HG03108 (cell line): ENCODE data around the gene OLFML2A.

Source experiments
- ATAC-seq: cut with Tn5 transposase; IDR thresholded peaks from one replicate; pipeline ENCODE4 v1.9.1; 2021; ENCODE audit warnings: moderate library complexity; ENCODE audit not compliant: unreplicated experiment

Gene OLFML2A

DNA sequence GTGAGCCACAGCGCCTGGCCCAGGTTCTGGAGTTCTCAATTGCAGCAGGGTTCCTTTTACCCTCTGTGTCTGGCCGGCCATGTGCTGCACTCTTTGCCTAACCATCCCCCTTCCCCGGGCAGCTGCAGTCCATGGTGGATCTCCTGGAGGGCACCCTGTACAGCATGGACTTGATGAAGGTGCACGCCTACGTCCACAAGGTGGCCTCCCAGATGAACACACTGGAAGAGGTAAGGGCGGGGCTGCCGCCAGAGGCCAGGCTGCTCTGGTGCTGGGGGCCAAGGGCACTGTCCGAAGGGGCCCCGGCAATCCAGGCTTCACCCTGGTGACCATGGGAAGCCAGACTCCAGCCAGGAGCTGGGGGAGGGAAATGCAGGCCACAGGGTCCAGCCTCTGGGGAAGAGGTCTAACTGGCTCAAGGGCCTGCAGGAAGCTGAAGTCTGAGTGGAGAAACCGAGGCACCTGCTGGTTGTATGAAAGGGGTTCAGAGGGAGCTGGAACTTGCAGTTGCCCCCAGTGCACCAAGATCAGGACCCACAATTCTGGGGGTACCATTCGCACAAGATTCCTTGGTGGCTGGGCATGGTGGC is 18.1 kb downstream of the OLFML2A start:
- ATAC-seq = no peak

GRCh38 chr9:124795881-124796431 is 19.0 kb downstream of the OLFML2A start:
- no peak for ATAC-seq

DNA sequence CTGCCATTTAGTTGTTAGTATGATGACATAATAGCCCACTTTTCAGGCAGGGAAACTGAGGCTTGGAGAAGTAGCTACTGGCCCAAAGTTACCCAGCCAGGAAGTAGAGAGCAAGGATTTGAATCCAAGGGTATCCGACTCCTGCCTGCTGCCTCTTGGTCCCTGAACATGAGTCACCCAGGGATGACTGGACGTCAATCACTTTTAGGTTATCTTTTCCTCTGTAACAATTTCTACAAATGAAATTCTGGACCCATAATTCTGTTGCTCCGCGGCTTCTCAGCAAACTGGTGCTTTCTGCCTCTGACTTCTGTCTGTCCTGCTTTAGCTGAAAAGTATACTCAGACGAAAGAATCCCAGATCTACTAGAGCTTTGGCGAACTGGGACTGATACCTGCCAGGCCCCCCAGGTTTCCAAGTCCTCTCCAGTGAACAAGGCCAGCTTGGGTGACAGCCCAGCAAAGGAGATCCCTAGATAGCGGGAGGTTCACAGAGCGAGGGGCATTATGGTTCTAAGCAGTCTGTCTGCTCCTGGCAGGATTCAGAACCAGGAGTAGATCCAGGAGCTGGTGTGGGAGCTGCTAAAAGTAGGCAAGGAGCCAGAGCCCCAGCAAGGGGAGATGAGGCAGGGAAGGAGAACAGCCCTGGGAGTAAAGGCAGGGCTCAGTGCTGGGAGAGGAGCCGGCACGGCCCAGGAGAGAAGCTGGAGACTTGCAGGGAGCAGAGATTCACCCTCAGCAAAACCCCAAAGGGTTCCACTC is 20.6 kb downstream of the OLFML2A start:
- ATAC-seq = no peak

DNA sequence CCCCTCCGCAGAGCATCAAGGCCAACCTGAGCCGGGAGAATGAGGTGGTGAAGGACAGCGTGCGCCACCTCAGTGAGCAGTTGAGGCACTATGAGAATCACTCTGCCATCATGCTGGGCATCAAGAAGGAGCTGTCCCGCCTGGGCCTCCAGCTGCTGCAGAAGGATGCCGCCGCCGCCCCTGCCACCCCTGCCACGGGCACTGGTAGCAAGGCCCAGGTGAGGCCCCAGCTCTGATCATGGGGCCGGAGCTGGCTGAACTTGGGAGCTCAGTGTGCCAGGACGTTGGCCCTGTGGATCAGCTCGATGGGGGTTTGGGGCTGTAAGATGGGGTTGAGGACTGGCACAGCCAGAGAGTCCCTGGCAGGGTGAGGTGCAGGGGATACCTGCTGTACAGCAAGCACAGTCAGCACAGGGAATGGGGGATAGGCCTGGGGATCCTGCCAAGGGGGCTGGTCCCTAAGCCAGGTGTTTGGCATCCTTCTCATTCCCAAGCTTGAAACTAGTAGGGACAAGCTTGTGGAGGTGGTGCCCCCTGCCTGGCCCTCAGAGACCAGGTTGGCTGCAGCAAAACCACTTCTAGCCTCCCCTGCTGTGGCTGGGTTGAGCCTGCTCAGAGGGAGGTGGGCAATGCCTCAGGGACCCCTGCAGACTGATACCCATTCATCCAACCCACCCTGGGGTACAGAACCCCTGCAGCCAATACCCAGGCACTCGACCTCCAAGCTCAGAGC is 22.5 kb downstream of the OLFML2A start:
- ATAC-seq = no peak

DNA sequence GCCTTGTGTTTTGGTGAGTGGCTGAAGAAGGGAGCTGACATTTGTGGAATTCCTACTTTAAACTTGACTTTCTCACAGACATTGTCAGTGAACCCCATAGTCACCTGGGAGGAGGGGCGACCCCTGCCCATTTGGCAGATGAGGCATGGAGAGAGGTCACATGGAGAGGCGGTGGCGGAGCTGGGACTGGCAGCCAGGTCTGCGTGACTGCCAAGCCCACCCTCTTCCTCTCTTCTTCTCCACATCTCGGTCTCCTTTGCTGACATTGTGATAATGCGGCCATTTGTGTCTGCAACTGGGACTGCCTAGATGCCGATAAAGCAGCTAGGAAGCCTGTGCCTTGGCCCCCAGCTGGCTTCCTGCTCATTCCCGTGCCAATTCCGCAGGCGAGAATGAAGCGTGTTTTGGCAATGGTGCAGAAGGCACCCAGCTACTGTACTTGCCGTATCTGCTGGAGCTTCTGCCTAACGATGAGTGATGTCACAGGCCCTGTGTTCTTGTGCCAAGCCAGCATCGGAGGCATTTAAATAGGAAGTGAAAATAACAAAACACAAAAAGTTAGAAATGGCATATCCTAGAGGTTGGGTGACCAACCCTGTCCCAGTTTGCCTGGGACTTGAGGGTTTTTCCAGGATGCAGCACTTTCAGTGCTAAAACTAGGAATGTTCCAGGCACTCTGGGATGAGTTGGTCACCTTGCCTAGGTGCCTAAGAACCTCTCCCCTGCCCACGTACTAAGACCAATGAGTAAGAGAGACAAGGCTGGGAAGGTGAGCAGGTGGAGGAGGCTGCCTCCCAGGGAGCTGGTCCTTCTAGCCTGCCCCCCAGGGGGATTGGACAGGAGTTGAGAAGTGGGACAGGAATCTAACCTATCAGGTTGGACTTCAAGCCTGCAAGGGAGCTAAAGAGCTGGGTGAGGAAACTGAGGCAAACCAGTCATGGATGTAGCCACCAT is 23.6 kb downstream of the OLFML2A start:
- peak; percentile 47 for ATAC-seq

DNA sequence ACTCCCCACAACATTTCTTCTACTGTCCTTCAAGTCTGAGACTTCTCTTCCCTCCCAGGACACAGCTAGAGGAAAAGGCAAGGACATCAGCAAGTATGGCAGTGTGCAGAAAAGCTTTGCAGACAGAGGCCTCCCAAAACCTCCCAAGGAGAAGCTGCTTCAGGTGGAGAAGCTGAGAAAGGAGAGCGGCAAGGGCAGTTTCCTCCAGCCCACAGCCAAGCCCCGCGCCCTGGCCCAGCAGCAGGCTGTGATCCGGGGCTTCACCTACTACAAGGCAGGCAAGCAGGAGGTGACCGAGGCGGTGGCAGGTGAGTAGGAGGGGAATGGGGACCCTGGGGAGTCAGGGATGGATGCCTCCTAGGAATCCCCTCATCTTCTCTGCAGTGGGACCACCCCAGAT is 24.4 kb downstream of the OLFML2A start:
- no peak for ATAC-seq

- no peak for ATAC-seq
These were observed 25.5 kb downstream of the OLFML2A start for GRCh38 chr9:124802426-124802825.

- ATAC-seq = no peak
These were observed 27.0 kb downstream of the OLFML2A start for GRCh38 chr9:124803911-124804310.

DNA sequence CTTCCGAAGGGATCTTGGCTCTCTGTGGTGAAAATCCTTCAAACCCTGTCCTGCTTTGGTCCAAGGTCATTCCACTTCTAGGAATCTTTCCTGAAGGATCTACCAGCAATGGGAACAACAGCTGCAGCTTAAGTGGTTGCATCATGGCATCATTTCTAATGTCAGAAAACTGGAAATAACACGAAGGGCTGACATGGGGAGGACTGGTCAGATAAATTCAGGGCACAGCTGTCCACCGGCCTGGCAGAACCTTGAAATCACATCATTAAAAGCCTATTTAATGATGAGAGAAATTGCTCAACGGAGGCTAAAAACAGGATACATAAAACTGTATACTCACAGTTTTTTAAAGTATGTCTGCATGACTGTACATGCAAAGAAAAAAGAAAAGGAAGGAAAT is 28.3 kb downstream of the OLFML2A start:
- no peak for ATAC-seq

DNA sequence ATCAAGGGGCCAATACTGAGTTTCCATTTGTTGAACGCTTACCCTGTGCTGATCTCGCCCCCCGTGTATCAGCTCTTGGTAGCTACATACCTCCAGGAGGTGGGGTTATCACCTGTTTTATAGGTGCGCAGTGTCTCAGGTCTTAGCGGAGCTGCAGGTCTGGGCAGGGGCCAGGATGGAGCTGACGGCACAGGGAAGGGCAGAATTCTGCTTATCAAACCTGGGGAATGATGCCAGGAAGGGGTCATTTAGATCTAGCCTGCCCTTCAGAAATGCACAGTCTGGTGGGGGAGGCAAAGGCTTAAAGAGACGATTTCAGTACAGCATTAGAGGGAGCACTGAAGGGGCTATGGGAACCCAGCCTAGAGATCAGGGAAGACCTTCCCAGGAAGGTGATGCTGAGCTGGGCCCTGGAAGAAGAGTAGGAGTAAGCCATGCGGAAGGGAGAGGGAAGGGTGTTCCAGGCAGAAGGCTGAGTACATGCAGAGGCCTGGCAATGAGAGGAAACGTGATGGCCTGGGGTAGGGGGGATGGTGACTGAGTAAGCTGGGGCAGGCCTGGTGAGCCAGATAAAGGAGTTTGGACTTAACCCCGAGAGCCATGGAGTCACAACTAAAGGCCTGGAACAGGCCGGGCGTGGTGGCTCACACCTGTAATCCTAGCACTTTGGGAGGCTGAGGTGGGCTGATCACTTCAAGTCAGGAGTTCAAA is 31.5 kb downstream of the OLFML2A start:
- ATAC-seq = no peak

DNA sequence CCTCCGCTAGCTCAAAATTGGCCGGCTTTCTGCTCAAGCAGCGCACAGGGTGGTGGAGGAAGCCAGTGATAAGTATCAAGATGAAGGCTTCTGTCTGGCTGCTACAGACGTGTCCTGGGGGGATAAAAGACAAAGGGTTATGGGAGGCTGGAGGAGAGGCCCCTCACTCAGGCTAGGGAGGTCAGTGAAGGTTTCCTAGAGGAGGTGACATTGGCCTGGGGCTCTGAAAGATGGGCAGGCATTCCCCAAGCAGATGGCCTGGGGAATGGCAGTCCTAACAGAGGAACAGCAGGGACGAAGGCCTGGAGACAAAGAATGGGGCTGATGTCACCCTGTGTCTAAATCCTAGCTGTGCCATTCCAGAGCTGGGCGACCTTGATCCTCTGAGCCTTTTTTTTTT is 32.3 kb downstream of the OLFML2A start:
- ATAC-seq = no peak

- ATAC-seq = no peak
These were observed 33.0 kb downstream of the OLFML2A start for GRCh38 chr9:124809741-124810500.

- no peak for ATAC-seq
These were observed 33.9 kb downstream of the OLFML2A start for GRCh38 chr9:124810663-124811355.

- no peak for ATAC-seq
These were observed 35.5 kb downstream of the OLFML2A start for GRCh38 chr9:124812441-124812876.

DNA sequence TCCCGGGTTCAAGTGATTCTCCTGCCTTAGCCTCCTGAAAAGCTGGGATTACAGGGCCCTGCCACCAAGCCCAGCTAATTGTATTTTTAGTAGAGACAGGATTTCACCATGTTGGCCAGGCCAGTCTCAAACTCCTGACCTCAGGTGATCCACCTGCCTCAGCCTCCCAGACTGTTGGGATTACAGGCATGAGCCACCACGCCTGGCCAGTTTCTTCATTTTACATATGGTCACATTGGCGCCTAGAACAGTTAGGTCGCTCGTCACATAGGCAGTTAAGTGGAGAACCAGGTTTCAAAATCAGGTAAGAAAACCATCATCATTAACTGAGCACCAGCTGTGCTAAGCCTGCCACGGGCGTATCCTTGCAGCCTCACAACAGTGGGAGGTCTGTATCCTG is 36.1 kb downstream of the OLFML2A start:
- no peak for ATAC-seq

GRCh38 chr9:124813501-124814163 is 36.7 kb downstream of the OLFML2A start:
- no peak for ATAC-seq

DNA sequence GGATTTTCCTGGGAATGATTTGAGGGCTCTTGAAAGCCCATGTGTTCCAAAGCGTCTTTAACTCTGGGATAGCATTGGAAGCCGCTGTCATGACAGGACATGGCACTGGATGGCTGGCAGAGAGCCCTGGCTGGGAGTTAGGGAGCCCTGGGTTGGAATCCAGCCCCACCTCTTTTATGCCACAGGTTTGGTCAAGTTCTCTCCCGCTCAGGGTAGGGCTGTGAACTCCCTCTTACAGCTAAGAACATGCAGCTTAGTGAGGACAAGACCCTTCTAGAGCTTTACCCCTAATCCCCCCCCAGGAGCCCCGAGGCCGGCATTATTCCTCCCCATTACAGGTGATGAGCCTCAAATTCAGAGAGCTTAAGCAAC is 37.2 kb downstream of the OLFML2A start:
- ATAC-seq = no peak

GRCh38 chr9:124815601-124816000 is 38.7 kb downstream of the OLFML2A start:
- no peak for ATAC-seq
